SK-N-SH (cell line): ENCODE data around the gene MYLK. TPM values are rescaled to one million over a fixed set of nuclear protein-coding genes. Genes with fewer than 3 reads are reported as not detected.
"Not testable (repeated sequence)": the region's sequence is repeated elsewhere in the genome, so short reads cannot be mapped to it uniquely, and the experiment has no call there.

Source experiments
- CTCF ChIA-PET: fragments of 300-600, 350-600 bp; formaldehyde crosslinking; extraction: SDS; loops from one replicate; lab custom pipeline; 2021; lab: Yijun Ruan, JAX
- POLR2A ChIA-PET: fragments of 350-600 bp; sonication (Branson Sonifier 250); formaldehyde crosslinking; extraction: SDS; loops from one replicate; lab custom pipeline; 2020; ENCODE audit warnings: antibody characterized with exemption, inconsistent platforms; lab: Yijun Ruan, JAX
- DNase-seq: peaks from one replicate; pipeline ENCODE4 v3.0.0; 2012
- H2AFZ ChIP-seq: fragments of 200-600 bp; sonication (generic); 2 replicates; pipeline ENCODE4 v1.8.1; 2016; ENCODE audit warnings: antibody characterized with exemption, mild to moderate bottlenecking, low read depth
- H3F3A ChIP-seq: fragments of 200-600 bp; sonication (generic); replicated peaks from 2 replicates; pipeline ENCODE3; 2016; ENCODE audit warnings: antibody characterized with exemption, mild to moderate bottlenecking; ENCODE audit not compliant: insufficient read depth
- H3K27ac ChIP-seq, 2 experiments: fragments of 200-500 bp in 1 of 2; fragments of 200-600 bp in 1 of 2; sonication (Bioruptor generic) in 1 of 2; sonication (generic), shearing (Covaris generic) in 1 of 2; 2 replicates each; pipeline versions ENCODE4 v1.5.1 to v1.6.1; 2014 to 2016; ENCODE audit warnings: low read depth in 2 of 2, inconsistent platforms in 1 of 2, low read length in 1 of 2, mild to moderate bottlenecking in 1 of 2, mixed read lengths in 1 of 2
- H3K27me3 ChIP-seq: fragments of 200-600 bp; sonication (generic), shearing (Covaris generic); 2 replicates; pipeline ENCODE4 v1.6.1; 2016; ENCODE audit warnings: mixed run types; ENCODE audit not compliant: insufficient read depth
- H3K36me3 ChIP-seq, 2 experiments: fragments of 200-500 bp in 1 of 2; fragments of 200-600 bp in 1 of 2; sonication (Bioruptor generic) in 1 of 2; sonication (generic) in 1 of 2; replicated peaks in 1 of 2; 2 replicates each; pipeline versions ENCODE3 to v1.5.1; 2014 to 2016; ENCODE audit warnings: low read length in 1 of 2, mild to moderate bottlenecking in 1 of 2; ENCODE audit not compliant: insufficient read depth in 2 of 2, control insufficient read depth in 1 of 2
- H3K4me1 ChIP-seq, 2 experiments: fragments of 200-500 bp in 1 of 2; fragments of 200-600 bp in 1 of 2; sonication (Bioruptor generic) in 1 of 2; sonication (generic), shearing (Covaris generic) in 1 of 2; 2 replicates each; pipeline versions ENCODE4 v1.5.1 to v1.6.1; 2014 to 2016; ENCODE audit warnings: low read depth in 1 of 2, low read length in 1 of 2, mixed run types in 1 of 2; ENCODE audit not compliant: insufficient read depth in 2 of 2, control insufficient read depth in 1 of 2
- H3K4me2 ChIP-seq: fragments of 200-600 bp; sonication (generic), shearing (Covaris generic); 2 replicates; pipeline ENCODE4 v1.6.1; 2017; ENCODE audit warnings: mixed run types
- H3K4me3 ChIP-seq, 2 experiments: fragments of 200-500 bp in 1 of 2; fragments of 200-600 bp in 1 of 2; sonication (Bioruptor generic) in 1 of 2; sonication (generic), shearing (Covaris generic) in 1 of 2; 2 replicates each; pipeline versions ENCODE4 v1.5.1 to v1.8.1; 2014 to 2016; ENCODE audit warnings: low read depth in 2 of 2, inconsistent platforms in 1 of 2, low read length in 1 of 2, mild to moderate bottlenecking in 1 of 2, mixed read lengths in 1 of 2, moderate library complexity in 1 of 2
- H3K79me2 ChIP-seq: fragments of 200-600 bp; sonication (generic); 2 replicates; pipeline ENCODE4 v1.8.1; 2017; ENCODE audit warnings: mild to moderate bottlenecking; ENCODE audit not compliant: insufficient read depth
- H3K9ac ChIP-seq: fragments of 200-600 bp; sonication (generic); 2 replicates; pipeline ENCODE4 v1.6.1; 2017; ENCODE audit warnings: mixed run types
- H3K9me2 ChIP-seq: fragments of 200-600 bp; sonication (generic); 2 replicates; pipeline ENCODE4 v1.6.1; 2017; ENCODE audit warnings: mixed run types
- H3K9me3 ChIP-seq: fragments of 200-600 bp; sonication (generic); 2 replicates; pipeline ENCODE4 v1.6.1; 2017; ENCODE audit warnings: mixed run types, mild to moderate bottlenecking, moderate library complexity
- H4K20me1 ChIP-seq: fragments of 200-600 bp; sonication (generic); 2 replicates; pipeline ENCODE4 v1.6.1; 2017; ENCODE audit warnings: mild to moderate bottlenecking, mixed run types; ENCODE audit not compliant: insufficient read depth
- CHD2 ChIP-seq: fragments of 150-350 bp; IDR thresholded peaks from 2 replicates; pipeline ENCODE4 v1.6.1; 2018; ENCODE audit warnings: low read length; ENCODE audit not compliant: partially characterized antibody
- FOXM1 ChIP-seq: IDR thresholded peaks from 2 replicates; pipeline ENCODE4 v1.4.0; 2012; ENCODE audit warnings: low read depth, mild to moderate bottlenecking
- PBX3 ChIP-seq: IDR thresholded peaks from 2 replicates; pipeline ENCODE4; 2012
- RXRA ChIP-seq: IDR thresholded peaks from 2 replicates; pipeline ENCODE4 v1.4.0; 2012; ENCODE audit warnings: low read depth, mild to moderate bottlenecking, borderline replicate concordance
- SIN3A ChIP-seq: IDR thresholded peaks from 2 replicates; pipeline ENCODE4 v1.6.1; 2012; ENCODE audit warnings: low read depth, mild to moderate bottlenecking, low read length, moderate library complexity, borderline replicate concordance
- YY1 ChIP-seq: IDR thresholded peaks from 2 replicates; pipeline ENCODE4 v1.4.0; 2012; ENCODE audit warnings: low read depth, mild to moderate bottlenecking
- ZBTB33 ChIP-seq: IDR thresholded peaks from 2 replicates; pipeline ENCODE4 v1.4.0; 2012; ENCODE audit warnings: low read depth, borderline replicate concordance
- WGBS: methylation state at CpG from one replicate; pipeline ENCODE4 v1.1.6; 2017; ENCODE audit warnings: low lambda C conversion rate; 5-methylcytosine and 5-hydroxymethylcytosine counted together
- polyA plus RNA-seq, 3 experiments: library from polyadenylated mRNA; depleted of rRNA; stranded (reverse); fragments of >200 nt; gene quantifications; 2 replicates each; pipeline ENCODE4 v1.2.3, GENCODE V29; 2012

Gene MYLK
- polyA plus RNA-seq, 1 of the 3 experiments (the other 2 are of a cell fraction): 272 TPM

GRCh38 chr3:123707641-123708040, 176.5 kb downstream of the MYLK start:
- H3F3A ChIP-seq, H3K9ac ChIP-seq, H3K4me2 ChIP-seq, H2AFZ ChIP-seq, POLR2A ChIA-PET, H3K27me3 ChIP-seq, H4K20me1 ChIP-seq, H3K4me3 ChIP-seq, H3K27ac ChIP-seq, H3K9me2 ChIP-seq, H3K9me3 ChIP-seq, DNase-seq, H3K79me2 ChIP-seq: not testable (repeated sequence)
- peaks cover 49 to 65% of the 10 kb centered on the region in 2 experiments for H3K36me3 ChIP-seq
- H3K4me1 ChIP-seq: peaks cover 11% of the 10 kb centered on the region in 2 experiments; a peak in 2 of 4 replicates
- CTCF ChIA-PET: interaction anchor here (4.7 to 7.5 kb wide), 2 partner anchors 16 to 55 kb away, joined by 38 to 42 read pairs; no protein-coding TSS in a partner anchor
- WGBS: 96% methylated on average over 5 of the region's 7 CpGs

GRCh38 chr3:123706871-123707270, 177.3 kb downstream of the MYLK start:
- H3K4me1 ChIP-seq: peaks cover 8 to 13% of the 10 kb centered on the region in 2 experiments; a peak in 2 of 4 replicates
- H3K4me3 ChIP-seq: no peak overlapping the region
- H3K79me2 ChIP-seq: peaks cover 7% of the 10 kb centered on the region; the same call in 1 of the 2 replicates
- H3K9me2 ChIP-seq: no peaks in the 10 kb centered on the region
- H3K9ac ChIP-seq: no peak overlapping the region
- H2AFZ ChIP-seq: no peak overlapping the region
- ChIA-PET POLR2A (no interaction called here), CTCF (interaction anchor here (4.7 to 7.5 kb wide), 2 partner anchors 17 to 55 kb away, joined by 38 to 42 read pairs; no protein-coding TSS in a partner anchor)
- no peak overlapping the region for H3K4me2 ChIP-seq
- WGBS: 86% methylated on average over 8 of the region's 8 CpGs
- no peak overlapping the region for H3K27ac ChIP-seq
- no peak for DNase-seq
- TF ChIP-seq FOXM1 (no peak), SIN3A (no peak), RXRA (no peak), YY1 (no peak), ZBTB33 (no peak), CHD2 (no peak), PBX3 (no peak)
- H3K9me3 ChIP-seq: no peaks in the 10 kb centered on the region
- peaks cover 50 to 61% of the 10 kb centered on the region in 2 experiments for H3K36me3 ChIP-seq
- H3K27me3 ChIP-seq: no peaks in the 10 kb centered on the region
- no peaks in the 10 kb centered on the region for H4K20me1 ChIP-seq
- no peaks in the 10 kb centered on the region for H3F3A ChIP-seq
